Stomach (tissue), 9 donors: ENCODE data around the gene COL5A3. TPM values are rescaled to one million over a fixed set of nuclear protein-coding genes. Genes with fewer than 3 reads are reported as not detected.
"Not testable (repeated sequence)": the region's sequence is repeated elsewhere in the genome, so short reads cannot be mapped to it uniquely, and the experiment has no call there.

Source experiments
- DNase-seq, 2 donors: peaks; one replicate each; pipeline versions ENCODE4 v3.0.0 to v3.0.0-alpha.2; 2013 to 2019
- H3K27ac ChIP-seq, 5 donors: fragments of 200-600 bp in 4 of 5; sonication (generic) in 4 of 5; one replicate each; pipeline ENCODE4 v1.5.1; 2013 to 2019; ENCODE audit warnings: mild to moderate bottlenecking in 1 of 5, moderate library complexity in 1 of 5
- H3K27me3 ChIP-seq, 3 donors: fragments of 200-600 bp; sonication (generic); one replicate each; pipeline ENCODE4 v1.5.1; 2017 to 2019; ENCODE audit warnings: mixed run types in 1 of 3
- H3K36me3 ChIP-seq, 4 donors: fragments of 200-600 bp; sonication (generic); 1 replicate in 3 of 4; 2 replicates in 1 of 4; pipeline ENCODE4 v1.5.1; 2016 to 2019
- H3K4me1 ChIP-seq, 4 donors: fragments of 200-600 bp; sonication (generic); one replicate each; pipeline ENCODE4 v1.5.1; 2016 to 2019
- H3K4me3 ChIP-seq, 4 donors: fragments of 200-600 bp; sonication (generic) in 3 of 4; one replicate each; pipeline ENCODE4 v1.5.1; 2016 to 2019; ENCODE audit warnings: mild to moderate bottlenecking in 1 of 4
- H3K9me3 ChIP-seq, 4 donors: fragments of 200-600 bp; sonication (generic); one replicate each; pipeline ENCODE4 v1.5.1; 2016 to 2019
- EP300 ChIP-seq: sonication (generic); formaldehyde crosslinking; IDR thresholded peaks from one replicate; pipeline ENCODE4 v1.6.1; 2017; ENCODE audit warnings: antibody characterized with exemption
- POLR2A ChIP-seq, 4 donors: fragments of 450-650 bp; IDR thresholded peaks; one replicate each; pipeline ENCODE4 v1.6.1; 2016; ENCODE audit warnings: antibody characterized with exemption in 4 of 4, control low read depth in 2 of 4, mild to moderate bottlenecking in 1 of 4, moderate library complexity in 1 of 4
- POLR2AphosphoS5 ChIP-seq, 3 donors: sonication (generic); formaldehyde crosslinking; IDR thresholded peaks; one replicate each; pipeline ENCODE4 v1.6.1; 2016; ENCODE audit warnings: antibody characterized with exemption in 3 of 3
- WGBS, 5 donors: extraction: QIAGEN DNeasy Blood & Tissue Kit in 3 of 5; methylation state at CpG; one replicate each; pipeline versions ENCODE4 v1.1.5 to v1.1.7; 2013 to 2018; 5-methylcytosine and 5-hydroxymethylcytosine counted together
- intact Hi-C: fragments of 100-400 bp; cut with DNase I; formaldehyde crosslinking; loops from one replicate; pipeline ENCODE4 v1.15.1; 2023; ENCODE audit warnings: low total_unique reads
- polyA plus RNA-seq, 3 donors: library from polyadenylated mRNA; stranded (reverse); fragments of 200-250 nt; gene quantifications; one replicate each; pipeline ENCODE4 v1.2.3, GENCODE V29; 2013
- total RNA-seq, 5 donors: library from RNA; depleted of rRNA; stranded (reverse); fragments of >200 nt; gene quantifications; one replicate each; pipeline versions ENCODE4 v1.1.0 to v1.2.3, GENCODE V29; 2014 to 2016
- TF ChIP-seq, protein P1 (sequence below), 7 experiments: fragments of 450-650 bp in 4 of 7; fragments of 200-600 bp in 3 of 7; sonication (generic) in 3 of 7; IDR thresholded peaks; one replicate each; pipeline ENCODE4 v1.5.1; 2016 to 2019; ENCODE audit warnings: antibody characterized with exemption in 7 of 7, control low read depth in 2 of 7, mild to moderate bottlenecking in 1 of 7
- donor health status: healthy with polysubstance abuse.
- donor health status: Bipolar disorder and iron deficiency.
- donor health status: healthy.

The COL5A3 gene
- total and polyA plus RNA-seq, 8 donors = 0.58 to 25.5 (median 5.5) TPM

DNA sequence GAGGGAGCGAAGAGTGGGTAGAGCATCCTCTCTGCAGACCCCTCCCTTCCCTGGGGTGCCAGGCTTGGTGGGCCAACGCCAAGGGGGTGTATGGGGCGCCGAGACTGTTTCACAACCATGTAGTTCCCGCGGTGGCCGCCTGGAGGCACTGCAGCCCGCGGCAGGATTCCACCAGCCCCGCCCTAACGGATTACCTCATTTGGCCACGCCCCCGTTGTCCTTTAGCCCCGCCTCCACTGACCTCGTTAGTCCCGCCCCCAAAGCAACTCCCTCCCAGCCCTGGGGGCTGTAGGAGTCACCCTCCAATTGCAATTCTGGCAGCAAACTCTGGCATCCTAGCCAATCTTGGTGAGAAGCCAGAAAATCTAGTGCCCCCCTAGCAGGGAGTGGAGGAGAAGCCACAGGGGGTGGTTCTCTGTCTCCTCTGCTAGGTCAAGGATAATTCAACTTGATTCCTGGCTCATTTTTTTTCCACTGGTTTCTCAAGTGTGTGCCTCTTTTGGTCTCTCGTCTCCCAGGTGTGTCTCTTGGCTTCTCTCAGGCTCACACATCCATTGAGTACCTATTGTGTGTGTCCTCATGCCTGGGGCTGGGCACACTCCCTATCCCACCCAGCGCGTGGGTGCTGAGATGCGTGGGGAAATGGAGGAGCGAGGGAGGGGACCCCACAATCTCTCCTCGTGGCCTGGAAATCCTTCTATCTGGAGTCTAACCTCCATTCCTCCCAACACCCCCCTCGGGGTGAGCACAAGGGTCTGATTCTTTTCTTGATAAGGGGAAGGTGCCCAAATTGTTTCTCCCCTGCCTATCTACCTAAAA lies 76.0 kb downstream of the COL5A3 start:
- H3K27ac ChIP-seq = no peak overlapping the region
- H3K36me3 ChIP-seq = no peaks in the 10 kb centered on the region
- H3K27me3 ChIP-seq = peaks cover 11 to 74% (median 53%) of the 10 kb centered on the region in 3 donors
- intact Hi-C loops = loop anchor here (10.0 kb wide), 1 partner anchor 460 kb away; no protein-coding TSS in a partner anchor
- 10 to 30% (median 12%) methylated on average over 8 to 23 of the region's 23 CpGs for WGBS, 5 donors
- no peak overlapping the region for H3K4me3 ChIP-seq
- peaks cover 13 to 40% (median 29%) of the 10 kb centered on the region in 4 donors for H3K4me1 ChIP-seq
- TF ChIP-seq POLR2A (IDR thresholded peaks at IDR 0.05) (no peak), POLR2AphosphoS5 (IDR thresholded peaks at IDR 0.05) (no peak), EP300 (no peak)
- TF ChIP-seq, protein P1, sequence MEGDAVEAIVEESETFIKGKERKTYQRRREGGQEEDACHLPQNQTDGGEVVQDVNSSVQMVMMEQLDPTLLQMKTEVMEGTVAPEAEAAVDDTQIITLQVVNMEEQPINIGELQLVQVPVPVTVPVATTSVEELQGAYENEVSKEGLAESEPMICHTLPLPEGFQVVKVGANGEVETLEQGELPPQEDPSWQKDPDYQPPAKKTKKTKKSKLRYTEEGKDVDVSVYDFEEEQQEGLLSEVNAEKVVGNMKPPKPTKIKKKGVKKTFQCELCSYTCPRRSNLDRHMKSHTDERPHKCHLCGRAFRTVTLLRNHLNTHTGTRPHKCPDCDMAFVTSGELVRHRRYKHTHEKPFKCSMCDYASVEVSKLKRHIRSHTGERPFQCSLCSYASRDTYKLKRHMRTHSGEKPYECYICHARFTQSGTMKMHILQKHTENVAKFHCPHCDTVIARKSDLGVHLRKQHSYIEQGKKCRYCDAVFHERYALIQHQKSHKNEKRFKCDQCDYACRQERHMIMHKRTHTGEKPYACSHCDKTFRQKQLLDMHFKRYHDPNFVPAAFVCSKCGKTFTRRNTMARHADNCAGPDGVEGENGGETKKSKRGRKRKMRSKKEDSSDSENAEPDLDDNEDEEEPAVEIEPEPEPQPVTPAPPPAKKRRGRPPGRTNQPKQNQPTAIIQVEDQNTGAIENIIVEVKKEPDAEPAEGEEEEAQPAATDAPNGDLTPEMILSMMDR (IDR thresholded peaks at IDR 0.05) = peak in 5 of 7 experiments; percentile 55 to 74 (median 67)
- peak; percentile 68 to 83 for DNase-seq
- H3K9me3 ChIP-seq = peaks cover 0 to 4% (median 0%) of the 10 kb centered on the region in 4 donors

DNA sequence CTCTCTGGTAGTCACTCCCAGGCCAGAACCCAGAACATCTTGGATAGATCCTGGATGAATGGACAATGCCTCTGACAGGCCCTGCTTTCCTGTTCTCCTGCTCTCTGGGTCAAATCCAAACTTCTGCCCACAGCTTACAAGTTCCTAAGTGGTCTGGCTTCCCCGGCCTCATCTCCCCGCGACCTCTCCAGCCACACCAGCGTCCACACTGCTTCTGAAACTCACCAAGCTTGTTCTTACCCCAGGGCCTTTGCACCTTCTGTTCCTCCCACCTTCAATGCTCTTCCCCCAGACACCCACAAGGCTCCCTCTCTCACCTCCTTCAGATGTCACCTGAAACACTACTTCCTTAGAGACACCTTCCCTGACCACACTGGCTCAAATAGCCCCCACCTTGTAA lies 77.5 kb downstream of the COL5A3 start:
- H3K4me1 ChIP-seq = peaks cover 13 to 40% (median 29%) of the 10 kb centered on the region in 4 donors
- H3K9me3 ChIP-seq = peaks cover 0 to 4% (median 0%) of the 10 kb centered on the region in 4 donors
- TF ChIP-seq, protein P1 (IDR thresholded peaks at IDR 0.05) = no peak
- TF ChIP-seq POLR2A (IDR thresholded peaks at IDR 0.05) = no peak
- TF ChIP-seq EP300 = no peak
- TF ChIP-seq POLR2AphosphoS5 (IDR thresholded peaks at IDR 0.05) = no peak
- WGBS, 5 donors = 82 to 90% (median 87%) methylated on average over 4 of the region's 4 CpGs
- H3K27me3 ChIP-seq = peaks cover 11 to 68% (median 53%) of the 10 kb centered on the region in 3 donors
- no peak for DNase-seq
- H3K4me3 ChIP-seq = no peak overlapping the region
- H3K27ac ChIP-seq = no peak overlapping the region
- intact Hi-C loops = loop anchor here (10.0 kb wide), 1 partner anchor 462 kb away; no protein-coding TSS in a partner anchor
- no peaks in the 10 kb centered on the region for H3K36me3 ChIP-seq

DNA sequence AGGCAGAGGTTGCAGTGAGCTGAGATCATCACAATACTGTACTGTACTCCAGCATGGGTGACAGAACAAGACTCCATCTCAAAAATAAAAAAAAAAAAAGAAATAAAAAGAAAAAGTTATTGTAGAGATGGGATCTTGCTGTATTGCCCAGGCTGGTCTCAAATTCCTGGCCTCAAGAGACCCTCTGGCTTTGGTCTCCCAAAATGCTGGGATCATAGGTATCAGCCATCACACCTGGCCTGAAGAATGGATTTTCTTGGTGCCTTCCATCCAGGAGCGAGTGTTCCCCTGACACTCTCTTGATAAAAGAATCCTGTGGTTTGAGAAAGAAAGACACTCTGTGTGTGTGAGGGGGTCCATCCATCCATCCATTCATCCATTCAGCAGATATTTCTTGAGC lies 78.7 kb downstream of the COL5A3 start:
- TF ChIP-seq POLR2A (IDR thresholded peaks at IDR 0.05) (no peak), EP300 (no peak), POLR2AphosphoS5 (IDR thresholded peaks at IDR 0.05) (no peak)
- TF ChIP-seq, protein P1 (IDR thresholded peaks at IDR 0.05) = no peak
- no peaks in the 10 kb centered on the region for H3K36me3 ChIP-seq
- H3K4me3 ChIP-seq = no peak overlapping the region
- peaks cover 11 to 56% (median 42%) of the 10 kb centered on the region in 3 donors for H3K27me3 ChIP-seq
- intact Hi-C loops = loop anchor here (10.0 kb wide), 1 partner anchor 463 kb away; no protein-coding TSS in a partner anchor
- DNase-seq = no peak
- peaks cover 0 to 4% (median 0%) of the 10 kb centered on the region in 4 donors for H3K9me3 ChIP-seq
- H3K4me1 ChIP-seq = peaks cover 11 to 35% (median 24%) of the 10 kb centered on the region in 4 donors
- H3K27ac ChIP-seq = no peak overlapping the region
- 77 to 88% (median 82%) methylated on average over 1 of the region's 1 CpG for WGBS, 5 donors

DNA sequence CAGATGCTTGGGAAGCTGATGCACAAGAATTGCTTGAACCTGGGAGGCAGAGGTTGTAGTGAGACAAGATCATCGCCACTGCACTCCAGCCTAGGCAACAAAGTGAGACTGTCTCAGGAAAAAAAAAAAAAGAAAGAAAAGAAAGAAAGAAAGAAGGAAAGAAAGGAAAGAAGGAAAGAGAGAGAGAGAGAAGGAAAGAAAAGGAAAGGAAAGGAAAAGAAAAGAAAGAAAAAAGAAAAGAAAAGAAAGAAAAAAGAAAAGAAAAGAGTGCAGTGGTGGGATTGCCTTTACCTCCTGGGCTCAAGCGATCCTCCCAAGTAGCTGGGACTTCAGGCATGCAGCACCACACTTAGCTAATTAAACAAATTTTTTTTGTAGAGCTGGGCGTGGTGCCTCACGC lies 86.9 kb downstream of the COL5A3 start:
- 83 to 88% (median 86%) methylated on average over 4 of the region's 4 CpGs for WGBS, 5 donors
- Histone ChIP-seq H3K4me1 (no peaks in the 10 kb centered on the region), H3K27me3 (peaks cover 0 to 25% (median 0%) of the 10 kb centered on the region in 3 donors), H3K36me3 (no peaks in the 10 kb centered on the region), H3K9me3 (no peaks in the 10 kb centered on the region), H3K4me3 (no peak overlapping the region), H3K27ac (no peak overlapping the region)
- TF ChIP-seq, protein P1 (IDR thresholded peaks at IDR 0.05) = no peak
- no peak for TF ChIP-seq EP300
- no peak for TF ChIP-seq POLR2A (IDR thresholded peaks at IDR 0.05)
- no peak for TF ChIP-seq POLR2AphosphoS5 (IDR thresholded peaks at IDR 0.05)
- intact Hi-C loops = no loop called here
- no peak for DNase-seq

DNA sequence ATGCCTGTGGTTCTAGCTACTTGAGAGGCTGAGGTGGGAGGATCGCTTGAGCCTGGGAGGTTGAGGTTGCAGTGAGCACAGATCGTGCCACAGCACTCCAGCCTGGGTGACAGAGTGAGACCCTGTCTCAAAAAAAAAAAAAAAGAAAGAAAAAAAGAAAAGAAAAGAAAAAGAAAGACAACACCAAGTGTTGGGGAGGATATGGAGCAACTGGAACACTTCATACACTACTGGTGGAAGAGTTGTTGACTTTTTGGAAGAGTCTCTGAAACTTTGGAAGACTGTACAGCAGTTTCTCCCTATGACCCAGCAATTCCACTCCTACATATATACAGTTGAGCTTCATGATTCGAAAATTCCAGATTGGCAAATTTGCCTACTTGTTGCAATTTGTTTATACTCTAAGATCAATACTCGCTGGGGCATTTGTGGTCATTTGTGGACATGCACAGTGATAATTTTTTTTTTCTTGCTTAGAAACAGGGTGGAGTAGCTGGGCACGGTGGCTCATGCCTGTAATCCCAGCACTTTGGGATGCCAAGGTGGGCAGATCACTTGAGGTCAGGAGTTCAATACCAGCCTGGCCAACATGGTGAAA lies 87.4 kb downstream of the COL5A3 start:
- DNase-seq, intact Hi-C loops: not testable (repeated sequence)
- WGBS, 5 donors = 72 to 89% (median 79%) methylated on average over 5 of the region's 5 CpGs

More for the DNA sequence above, 87.4 kb downstream of the COL5A3 start:
- not testable (repeated sequence) for H3K9me3 ChIP-seq, H3K27ac ChIP-seq, H3K4me3 ChIP-seq, H3K36me3 ChIP-seq, H3K4me1 ChIP-seq
- H3K27me3 ChIP-seq = peaks cover 0 to 29% (median 0%) of the 10 kb centered on the region in 3 donors
